Loucy (cell line): Measurements from ENCODE around the gene FOXD3.

Source experiments
- CTCF ChIP-seq: fragments of 200-600 bp; sonication (generic); conservative IDR thresholded peaks from 2 replicates; pipeline ENCODE4 v1.5.1; 2014; ENCODE audit warnings: mild to moderate bottlenecking, antibody characterized with exemption, low read length
- EZH2phosphoT487 ChIP-seq: fragments of 200-600 bp; IDR thresholded peaks from 2 replicates; pipeline ENCODE4 v1.6.1; 2018; ENCODE audit warnings: antibody characterized with exemption, mild to moderate bottlenecking, moderate library complexity, borderline replicate concordance

GRCh38 chr1:63325279-63325985, 3.1 kb downstream of the FOXD3 start:
- no peak for TF ChIP-seq CTCF
- TF ChIP-seq EZH2phosphoT487 = no peak
